HEK293 (cell line): ENCODE data around the gene TRAPPC12.
A peak's percentile ranks its signal among the peaks of the same experiment; 100 is the strongest.

Experiments
- CTCF ChIA-PET: fragments of 350-600 bp; formaldehyde crosslinking; extraction: SDS; loops from one replicate; lab custom pipeline; 2021; ENCODE audit warnings: antibody characterized with exemption; lab: Yijun Ruan, JAX
- POLR2A ChIA-PET: fragments of 300-600 bp; formaldehyde crosslinking; extraction: SDS; loops from one replicate; lab custom pipeline; 2020; ENCODE audit warnings: antibody characterized with exemption, inconsistent platforms; lab: Yijun Ruan, JAX
- H3K27ac ChIP-seq: fragments of 200-500 bp; sonication (Bioruptor generic); 2 replicates; pipeline ENCODE4 v1.5.1; 2014; ENCODE audit warnings: low read depth, low read length, control low read depth, inconsistent platforms; ENCODE audit errors: extremely low read depth
- H3K36me3 ChIP-seq, 2 experiments: fragments of 200-500 bp in 1 of 2; sonication (Bioruptor generic) in 1 of 2; 1 replicate in 1 of 2; 2 replicates in 1 of 2; pipeline ENCODE4 v1.5.1; 2014 to 2017; ENCODE audit warnings: inconsistent platforms in 2 of 2, low read length in 2 of 2; ENCODE audit not compliant: control insufficient read depth in 2 of 2, insufficient read depth in 1 of 2
- H3K4me1 ChIP-seq: fragments of 200-500 bp; sonication (Bioruptor generic); 2 replicates; pipeline ENCODE4 v1.5.1; 2014; ENCODE audit warnings: mild to moderate bottlenecking, low read length, inconsistent platforms; ENCODE audit not compliant: control insufficient read depth, insufficient read depth
- H3K4me3 ChIP-seq: 2 replicates; pipeline ENCODE4 v1.5.1; 2011; ENCODE audit warnings: low read depth, mild to moderate bottlenecking, control low read depth, low read length, moderate library complexity
- H3K9me3 ChIP-seq: fragments of 200-500 bp; sonication (Bioruptor generic); 2 replicates; pipeline ENCODE4 v1.5.1; 2014; ENCODE audit warnings: low read depth, low read length, inconsistent platforms; ENCODE audit not compliant: control insufficient read depth, insufficient read depth
- BCL11A ChIP-seq: fragments of 450-650 bp; formaldehyde crosslinking; IDR thresholded peaks from 2 replicates; pipeline ENCODE4 v1.5.1; 2016; ENCODE audit warnings: low read depth, missing biosample characterization, missing genetic modification characterization
- KLF8 ChIP-seq: fragments of 450-650 bp; formaldehyde crosslinking; IDR thresholded peaks from 2 replicates; pipeline ENCODE4 v1.5.1; 2016; ENCODE audit warnings: missing biosample characterization, missing genetic modification characterization
- SCRT2 ChIP-seq: fragments of 450-650 bp; formaldehyde crosslinking; IDR thresholded peaks from 2 replicates; pipeline ENCODE4 v1.5.1; 2016; ENCODE audit warnings: missing biosample characterization, missing genetic modification characterization
- ZFHX2 ChIP-seq: fragments of 450-650 bp; formaldehyde crosslinking; conservative IDR thresholded peaks from 2 replicates; pipeline ENCODE4 v1.5.1; 2016; ENCODE audit warnings: missing biosample characterization, missing genetic modification characterization
- ZNF121 ChIP-seq: fragments of 450-650 bp; formaldehyde crosslinking; IDR thresholded peaks from 2 replicates; pipeline ENCODE4 v1.5.1; 2016; ENCODE audit warnings: missing biosample characterization, missing genetic modification characterization
- ZNF175 ChIP-seq: fragments of 450-650 bp; formaldehyde crosslinking; IDR thresholded peaks from 2 replicates; pipeline ENCODE4 v1.5.1; 2016; ENCODE audit warnings: missing biosample characterization, missing genetic modification characterization
- ZNF221 ChIP-seq: fragments of 450-650 bp; formaldehyde crosslinking; IDR thresholded peaks from 2 replicates; pipeline ENCODE4 v1.5.1; 2017; ENCODE audit warnings: missing biosample characterization, missing genetic modification characterization, borderline replicate concordance
- ZNF23 ChIP-seq: fragments of 450-650 bp; formaldehyde crosslinking; IDR thresholded peaks from 2 replicates; pipeline ENCODE4 v1.5.1; 2016; ENCODE audit warnings: missing biosample characterization, missing genetic modification characterization, borderline replicate concordance
- ZNF24 ChIP-seq: fragments of 450-650 bp; formaldehyde crosslinking; IDR thresholded peaks from 2 replicates; pipeline ENCODE4 v1.5.1; 2016; ENCODE audit warnings: missing biosample characterization, missing genetic modification characterization
- ZNF404 ChIP-seq: fragments of 450-650 bp; formaldehyde crosslinking; IDR thresholded peaks from 2 replicates; pipeline ENCODE4 v1.5.1; 2017; ENCODE audit warnings: missing biosample characterization, missing genetic modification characterization
- ZNF501 ChIP-seq: fragments of 450-650 bp; formaldehyde crosslinking; IDR thresholded peaks from 2 replicates; pipeline ENCODE4 v1.5.1; 2016; ENCODE audit warnings: missing biosample characterization, missing genetic modification characterization
- ZNF521 ChIP-seq: fragments of 450-650 bp; formaldehyde crosslinking; IDR thresholded peaks from 2 replicates; pipeline ENCODE4 v1.5.1; 2017; ENCODE audit warnings: missing biosample characterization, mild to moderate bottlenecking, missing genetic modification characterization
- ZNF544 ChIP-seq: fragments of 450-650 bp; formaldehyde crosslinking; IDR thresholded peaks from 2 replicates; pipeline ENCODE4 v1.5.0; 2017; ENCODE audit warnings: missing biosample characterization, missing genetic modification characterization
- ZNF555 ChIP-seq: fragments of 450-650 bp; formaldehyde crosslinking; conservative IDR thresholded peaks from 2 replicates; pipeline ENCODE4 v1.5.1; 2017; ENCODE audit warnings: missing biosample characterization, mild to moderate bottlenecking, missing genetic modification characterization, inconsistent platforms
- ZNF560 ChIP-seq: fragments of 450-650 bp; formaldehyde crosslinking; IDR thresholded peaks from 2 replicates; pipeline ENCODE4 v1.5.1; 2017; ENCODE audit warnings: missing biosample characterization, missing genetic modification characterization, borderline replicate concordance
- ZNF571 ChIP-seq: fragments of 450-650 bp; formaldehyde crosslinking; IDR thresholded peaks from 2 replicates; pipeline ENCODE4 v1.5.0; 2017; ENCODE audit warnings: missing biosample characterization, missing genetic modification characterization
- ZNF585B ChIP-seq: fragments of 450-650 bp; formaldehyde crosslinking; IDR thresholded peaks from 2 replicates; pipeline ENCODE4 v1.5.1; 2016; ENCODE audit warnings: missing biosample characterization, missing genetic modification characterization
- ZNF654 ChIP-seq: fragments of 450-650 bp; formaldehyde crosslinking; IDR thresholded peaks from 2 replicates; pipeline ENCODE4 v1.5.1; 2016; ENCODE audit warnings: low read depth, missing biosample characterization, missing genetic modification characterization
- ZNF777 ChIP-seq: fragments of 450-650 bp; formaldehyde crosslinking; IDR thresholded peaks from 2 replicates; pipeline ENCODE4 v1.5.1; 2017; ENCODE audit warnings: missing biosample characterization, missing genetic modification characterization, borderline replicate concordance
- ZNF843 ChIP-seq: fragments of 450-650 bp; formaldehyde crosslinking; IDR thresholded peaks from 2 replicates; pipeline ENCODE4 v1.5.1; 2016; ENCODE audit warnings: missing biosample characterization, missing genetic modification characterization
- ZSCAN16 ChIP-seq: fragments of 450-650 bp; formaldehyde crosslinking; IDR thresholded peaks from 2 replicates; pipeline ENCODE4 v1.5.1; 2016; ENCODE audit warnings: missing biosample characterization, missing genetic modification characterization
- TF ChIP-seq, protein P1 (sequence below): fragments of 450-650 bp; formaldehyde crosslinking; IDR thresholded peaks from 2 replicates; pipeline ENCODE4 v1.5.1; 2016; ENCODE audit warnings: missing biosample characterization, missing genetic modification characterization
- TF ChIP-seq, protein P2 (sequence below): fragments of 450-650 bp; formaldehyde crosslinking; IDR thresholded peaks from 2 replicates; pipeline ENCODE4 v1.5.1; 2017; ENCODE audit warnings: missing biosample characterization, missing genetic modification characterization
- TF ChIP-seq, protein P3 (sequence below): fragments of 450-650 bp; formaldehyde crosslinking; IDR thresholded peaks from 2 replicates; pipeline ENCODE4 v1.5.1; 2016; ENCODE audit warnings: missing biosample characterization, missing genetic modification characterization, borderline replicate concordance
- TF ChIP-seq, protein P4 (sequence below): fragments of 450-650 bp; formaldehyde crosslinking; IDR thresholded peaks from 2 replicates; pipeline ENCODE4 v1.5.1; 2016; ENCODE audit warnings: missing biosample characterization, missing genetic modification characterization

The TRAPPC12 gene

DNA sequence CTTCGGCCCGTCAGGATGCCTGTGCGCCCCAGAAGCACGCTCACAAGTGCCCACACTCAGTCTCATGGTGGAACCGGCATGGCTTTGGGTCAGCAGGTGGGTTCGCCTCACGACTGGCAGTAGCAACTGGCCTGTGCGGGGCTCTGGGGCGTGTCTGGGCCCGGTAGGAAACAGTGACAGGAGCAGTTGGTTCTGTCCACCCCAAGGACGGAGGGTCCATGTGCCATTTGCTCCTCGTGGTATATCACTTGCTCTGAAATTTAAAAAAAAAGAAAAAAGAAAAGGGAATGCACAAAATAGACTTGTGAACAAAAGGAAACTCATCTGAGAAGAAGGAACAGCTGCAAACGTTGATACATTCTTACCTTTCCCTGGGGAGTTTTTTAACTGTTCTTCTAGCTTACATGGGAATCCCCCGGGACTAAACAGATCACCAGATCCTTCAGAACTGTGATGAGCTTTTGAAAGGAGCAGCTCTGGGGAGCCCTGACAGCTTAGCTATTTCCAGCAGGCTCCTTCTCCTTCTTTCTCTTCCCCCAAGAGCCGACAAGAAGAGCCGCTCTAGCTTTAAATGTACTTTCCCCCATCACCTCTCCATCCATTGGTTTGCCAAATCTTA, 42.8 kb downstream of the TRAPPC12 start:
- H3K36me3 ChIP-seq = peaks cover 5 to 67% of the 10 kb centered on the region in 2 experiments; a peak in 2 of 3 replicates
- CTCF ChIA-PET = interaction anchor here (0.7 to 4.5 kb wide), 10 partner anchors 9 to 232 kb away, joined by 3 to 55 read pairs (median 14); no protein-coding TSS in a partner anchor
- no peak for TF ChIP-seq ZNF175 (tag by site-specific recombination)
- no peak for TF ChIP-seq ZNF221
- no peak for TF ChIP-seq ZNF544 (tag by site-specific recombination)
- no peak for TF ChIP-seq ZNF24
- no peak for TF ChIP-seq ZNF571 (tag by site-specific recombination)
- TF ChIP-seq ZNF501 (tag by site-specific recombination) = no peak
- TF ChIP-seq SCRT2 (tag by site-specific recombination) = no peak

DNA sequence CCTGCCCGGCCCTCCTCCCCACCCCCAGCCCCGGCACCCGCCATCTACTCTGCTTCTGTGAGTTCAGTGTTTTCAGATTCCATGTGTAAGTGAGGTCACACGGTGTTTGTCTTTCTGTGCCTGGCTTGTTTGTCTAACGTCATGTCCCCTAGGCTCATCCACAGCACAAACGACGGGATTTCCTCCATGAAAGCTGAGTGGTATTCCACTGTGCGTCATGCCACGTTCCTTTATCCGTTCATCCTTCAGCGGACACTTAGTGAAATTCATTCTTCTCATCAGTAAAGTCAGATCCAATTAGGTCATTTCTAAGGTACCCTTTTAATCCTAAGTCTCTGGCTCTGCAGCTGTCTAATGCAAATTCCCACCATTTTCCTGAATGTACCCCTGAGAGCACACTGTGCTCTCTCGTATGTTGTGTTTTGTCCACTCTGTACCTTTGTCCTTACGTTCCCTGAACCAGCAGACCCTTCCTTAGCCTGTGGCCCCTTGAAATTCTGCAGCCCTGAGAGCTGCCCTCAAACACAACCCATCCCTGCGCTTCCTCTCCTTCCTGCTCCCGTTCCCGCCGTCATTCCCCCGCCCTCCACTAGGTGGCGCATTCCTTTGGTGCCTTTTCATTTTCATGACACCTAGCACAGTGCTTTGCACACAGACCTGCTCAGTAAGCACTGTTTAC, 44.1 kb downstream of the TRAPPC12 start:
- peaks cover 5 to 70% of the 10 kb centered on the region in 2 experiments; a peak in 2 of 3 replicates for H3K36me3 ChIP-seq
- no peaks in the 10 kb centered on the region for H3K9me3 ChIP-seq
- H3K4me3 ChIP-seq = no peak overlapping the region
- no peaks in the 10 kb centered on the region for H3K4me1 ChIP-seq
- ChIA-PET CTCF (interaction anchor here (0.6 to 4.5 kb wide), 34 partner anchors 8 to 1196 kb away, joined by 3 to 55 read pairs (median 4); no protein-coding TSS in a partner anchor), POLR2A (no interaction called here)
- peak; percentile 22 for TF ChIP-seq ZNF654 (tag by site-specific recombination)
- 0 out of 2 replicates have a peak, but pooled peaks have one; percentile 41 for TF ChIP-seq ZSCAN16 (tag by site-specific recombination)
- TF ChIP-seq, protein P1, sequence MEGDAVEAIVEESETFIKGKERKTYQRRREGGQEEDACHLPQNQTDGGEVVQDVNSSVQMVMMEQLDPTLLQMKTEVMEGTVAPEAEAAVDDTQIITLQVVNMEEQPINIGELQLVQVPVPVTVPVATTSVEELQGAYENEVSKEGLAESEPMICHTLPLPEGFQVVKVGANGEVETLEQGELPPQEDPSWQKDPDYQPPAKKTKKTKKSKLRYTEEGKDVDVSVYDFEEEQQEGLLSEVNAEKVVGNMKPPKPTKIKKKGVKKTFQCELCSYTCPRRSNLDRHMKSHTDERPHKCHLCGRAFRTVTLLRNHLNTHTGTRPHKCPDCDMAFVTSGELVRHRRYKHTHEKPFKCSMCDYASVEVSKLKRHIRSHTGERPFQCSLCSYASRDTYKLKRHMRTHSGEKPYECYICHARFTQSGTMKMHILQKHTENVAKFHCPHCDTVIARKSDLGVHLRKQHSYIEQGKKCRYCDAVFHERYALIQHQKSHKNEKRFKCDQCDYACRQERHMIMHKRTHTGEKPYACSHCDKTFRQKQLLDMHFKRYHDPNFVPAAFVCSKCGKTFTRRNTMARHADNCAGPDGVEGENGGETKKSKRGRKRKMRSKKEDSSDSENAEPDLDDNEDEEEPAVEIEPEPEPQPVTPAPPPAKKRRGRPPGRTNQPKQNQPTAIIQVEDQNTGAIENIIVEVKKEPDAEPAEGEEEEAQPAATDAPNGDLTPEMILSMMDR = peak; percentile 93
- TF ChIP-seq ZNF555 (tag by site-specific recombination) = no peak
- TF ChIP-seq ZNF521 = no peak
- TF ChIP-seq, protein P2, sequence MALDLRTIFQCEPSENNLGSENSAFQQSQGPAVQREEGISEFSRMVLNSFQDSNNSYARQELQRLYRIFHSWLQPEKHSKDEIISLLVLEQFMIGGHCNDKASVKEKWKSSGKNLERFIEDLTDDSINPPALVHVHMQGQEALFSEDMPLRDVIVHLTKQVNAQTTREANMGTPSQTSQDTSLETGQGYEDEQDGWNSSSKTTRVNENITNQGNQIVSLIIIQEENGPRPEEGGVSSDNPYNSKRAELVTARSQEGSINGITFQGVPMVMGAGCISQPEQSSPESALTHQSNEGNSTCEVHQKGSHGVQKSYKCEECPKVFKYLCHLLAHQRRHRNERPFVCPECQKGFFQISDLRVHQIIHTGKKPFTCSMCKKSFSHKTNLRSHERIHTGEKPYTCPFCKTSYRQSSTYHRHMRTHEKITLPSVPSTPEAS (tag by site-specific recombination) = 0 out of 2 replicates have a peak, but pooled peaks have one; percentile 10
- TF ChIP-seq ZNF777 (tag by site-specific recombination) = no peak
- no peak for TF ChIP-seq BCL11A (tag by site-specific recombination)
- H3K27ac ChIP-seq = no peak overlapping the region

More for the DNA sequence above, 42.8 kb downstream of the TRAPPC12 start:
- POLR2A ChIA-PET = no interaction called here
- no peak overlapping the region for H3K27ac ChIP-seq
- no peak overlapping the region for H3K4me3 ChIP-seq
- H3K4me1 ChIP-seq = no peaks in the 10 kb centered on the region
- no peaks in the 10 kb centered on the region for H3K9me3 ChIP-seq

DNA sequence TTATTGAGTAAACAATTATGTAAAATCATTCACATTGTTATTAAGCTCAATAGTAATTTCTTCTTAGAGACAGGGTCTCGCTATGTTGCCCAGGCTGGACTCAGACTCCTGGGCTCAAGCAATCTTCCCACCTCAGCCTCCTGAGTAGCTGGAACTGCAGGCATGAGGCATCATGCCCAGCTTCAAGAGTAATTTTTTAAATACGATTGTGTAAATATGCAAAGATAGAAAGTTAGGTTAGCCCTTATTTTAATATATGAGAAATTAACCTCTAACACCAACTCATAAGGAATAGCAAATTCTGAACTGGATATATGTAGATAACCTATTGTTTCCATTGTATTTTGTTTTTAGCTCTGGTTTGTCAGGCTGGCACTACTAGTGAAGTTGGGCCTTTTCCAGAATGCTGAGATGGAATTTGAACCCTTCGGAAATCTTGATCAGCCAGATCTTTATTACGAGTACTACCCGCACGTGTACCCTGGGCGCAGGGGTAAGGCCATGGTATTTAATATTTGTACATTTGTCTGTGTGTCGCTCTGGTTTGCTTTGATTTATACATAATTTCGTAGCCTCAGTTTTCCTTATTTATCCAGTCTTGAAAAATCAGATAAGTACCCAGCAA, 44.8 kb downstream of the TRAPPC12 start:
- no peak overlapping the region for H3K4me3 ChIP-seq
- CTCF ChIA-PET = interaction anchor here (0.6 to 4.5 kb wide), 32 partner anchors 9 to 1197 kb away, joined by 3 to 55 read pairs (median 5); no protein-coding TSS in a partner anchor
- no peaks in the 10 kb centered on the region for H3K4me1 ChIP-seq
- H3K36me3 ChIP-seq = peaks cover 5 to 77% of the 10 kb centered on the region in 2 experiments; a peak in 2 of 3 replicates
- no peak overlapping the region for H3K27ac ChIP-seq
- H3K9me3 ChIP-seq = no peaks in the 10 kb centered on the region
- POLR2A ChIA-PET = no interaction called here
- no peak for TF ChIP-seq ZNF404 (tag by site-specific recombination)
- no peak for TF ChIP-seq ZNF121
- TF ChIP-seq, protein P3, sequence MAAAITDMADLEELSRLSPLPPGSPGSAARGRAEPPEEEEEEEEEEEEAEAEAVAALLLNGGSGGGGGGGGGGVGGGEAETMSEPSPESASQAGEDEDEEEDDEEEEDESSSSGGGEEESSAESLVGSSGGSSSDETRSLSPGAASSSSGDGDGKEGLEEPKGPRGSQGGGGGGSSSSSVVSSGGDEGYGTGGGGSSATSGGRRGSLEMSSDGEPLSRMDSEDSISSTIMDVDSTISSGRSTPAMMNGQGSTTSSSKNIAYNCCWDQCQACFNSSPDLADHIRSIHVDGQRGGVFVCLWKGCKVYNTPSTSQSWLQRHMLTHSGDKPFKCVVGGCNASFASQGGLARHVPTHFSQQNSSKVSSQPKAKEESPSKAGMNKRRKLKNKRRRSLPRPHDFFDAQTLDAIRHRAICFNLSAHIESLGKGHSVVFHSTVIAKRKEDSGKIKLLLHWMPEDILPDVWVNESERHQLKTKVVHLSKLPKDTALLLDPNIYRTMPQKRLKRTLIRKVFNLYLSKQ = no peak
- TF ChIP-seq ZNF843 (tag by site-specific recombination) = no peak
- TF ChIP-seq ZNF560 = no peak
- TF ChIP-seq, protein P4, sequence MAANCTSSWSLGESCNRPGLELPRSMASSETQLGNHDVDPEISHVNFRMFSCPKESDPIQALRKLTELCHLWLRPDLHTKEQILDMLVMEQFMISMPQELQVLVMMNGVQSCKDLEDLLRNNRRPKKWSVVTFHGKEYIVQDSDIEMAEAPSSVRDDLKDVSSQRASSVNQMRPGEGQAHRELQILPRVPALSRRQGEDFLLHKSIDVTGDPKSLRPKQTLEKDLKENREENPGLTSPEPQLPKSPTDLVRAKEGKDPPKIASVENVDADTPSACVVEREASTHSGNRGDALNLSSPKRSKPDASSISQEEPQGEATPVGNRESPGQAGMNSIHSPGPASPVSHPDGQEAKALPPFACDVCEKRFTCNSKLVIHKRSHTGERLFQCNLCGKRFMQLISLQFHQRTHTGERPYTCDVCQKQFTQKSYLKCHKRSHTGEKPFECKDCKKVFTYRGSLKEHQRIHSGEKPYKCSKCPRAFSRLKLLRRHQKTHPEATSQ (tag by site-specific recombination) = no peak
- no peak for TF ChIP-seq KLF8 (tag by site-specific recombination)
- TF ChIP-seq ZNF221 = no peak
- no peak for TF ChIP-seq ZFHX2 (tag by site-specific recombination)
- TF ChIP-seq ZNF23 = no peak
- TF ChIP-seq ZNF585B (tag by site-specific recombination) = no peak
